ENCODE results near the gene GSDMA. TPM values are rescaled to one million over a fixed set of nuclear protein-coding genes. Genes with fewer than 3 reads are reported as not detected.

Gene GSDMA
- total RNA-seq, 1 experiment from 2014 or later = not detected

DNA sequence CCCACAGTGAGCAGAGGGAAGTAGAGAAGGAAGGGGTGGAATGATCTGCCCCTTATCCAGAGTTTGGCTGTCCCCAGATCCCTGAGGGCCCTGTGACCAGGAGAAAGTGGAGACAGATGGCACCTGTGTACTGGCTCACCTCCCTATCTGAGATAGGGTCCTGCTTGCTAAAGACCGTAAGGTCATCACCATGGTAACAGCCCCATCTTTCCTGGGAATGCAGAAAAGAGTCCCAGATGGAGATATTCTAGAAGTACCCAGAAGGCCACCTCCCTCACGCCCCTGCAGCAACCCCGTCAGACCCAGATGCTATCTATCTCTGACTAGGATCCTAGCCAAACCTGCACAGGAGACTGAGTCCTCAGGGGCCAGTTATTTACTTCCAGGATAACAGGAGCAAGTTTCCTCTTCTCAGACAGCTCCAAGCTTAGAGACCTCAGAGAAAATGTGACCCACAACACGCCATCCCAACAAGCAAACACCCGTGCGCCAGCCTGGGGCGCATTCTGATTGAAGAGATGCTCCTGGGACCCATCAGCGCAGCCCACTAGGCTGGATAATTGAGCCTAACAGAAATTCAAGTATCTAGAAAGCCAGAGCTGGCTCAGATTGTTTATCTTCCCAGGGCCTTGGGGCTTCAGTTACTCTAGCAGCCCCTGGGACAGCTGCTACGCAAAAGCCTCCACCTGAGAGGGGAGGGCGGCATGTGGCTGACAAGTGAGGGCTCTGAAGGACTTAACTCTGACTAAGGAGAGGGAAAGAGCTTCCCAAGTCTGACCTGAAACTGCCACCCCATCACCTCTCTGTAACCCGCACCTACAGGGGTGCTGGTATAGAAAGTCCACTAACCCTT is 37.3 kb upstream of the GSDMA start:
- Mint-ChIP-seq H3K36me3 (ENCODE audit: insufficient read depth in 1 of 3, low read depth in 3 of 3) (peaks cover 14 to 30% (median 26%) of the 10 kb centered on the region in 3 experiments), H3K27ac (no peak overlapping the region), H3K9me3 (no peaks in the 10 kb centered on the region; a peak in 1 of 5 replicates), H3K4me3 (peak overlapping the region; percentile 76 to 89; a peak in 4 of 5 replicates), H3K4me1 (peaks cover 34 to 39% of the 10 kb centered on the region in 2 experiments), H3K27me3 (ENCODE audit: low read depth) (no peaks in the 10 kb centered on the region)
- Histone ChIP-seq H3K4me2 (ENCODE audit: insufficient read depth, insufficient read length, low read length) (no peak overlapping the region), H3K9me3 (ENCODE audit: control insufficient read depth, low read depth, low read length) (no peaks in the 10 kb centered on the region), H2BK120ac (ENCODE audit: low read depth, low read length, poor library complexity, severe bottlenecking) (no peak overlapping the region), H3K79me2 (ENCODE audit: insufficient read depth, low read length) (peaks cover 13% of the 10 kb centered on the region; the same call in 1 of the 2 replicates), H2BK15ac (ENCODE audit: low read depth, low read length) (no peak overlapping the region), H3K18ac (ENCODE audit: insufficient read length, low read depth, low read length) (no peak overlapping the region), H2AK5ac (ENCODE audit: insufficient read length, low read length) (no peak overlapping the region), H2AFZ (ENCODE audit: low read length) (no peak overlapping the region), H4K5ac (ENCODE audit: insufficient read length, low read depth, low read length) (no peak overlapping the region), H3K27ac (ENCODE audit: insufficient read length, low read depth, low read length) (no peak overlapping the region), H3K14ac (ENCODE audit: insufficient read depth, low read length) (no peak overlapping the region), H3K4ac (ENCODE audit: low read depth, low read length) (no peak overlapping the region), H3K23ac (ENCODE audit: insufficient read length, low read depth, low read length) (no peak overlapping the region), H3K27me3 (ENCODE audit: insufficient read depth, low read length) (no peaks in the 10 kb centered on the region), H4K20me1 (ENCODE audit: control insufficient read depth, insufficient read depth, insufficient read length) (no peaks in the 10 kb centered on the region), H2BK20ac (ENCODE audit: low read depth, low read length, poor library complexity, severe bottlenecking) (no peak overlapping the region), H2BK5ac (ENCODE audit: insufficient read length, low read length) (no peak overlapping the region), H3K9ac (ENCODE audit: extremely low read depth, insufficient read length, low read length) (no peak overlapping the region), H4K91ac (ENCODE audit: insufficient read length, low read depth, low read length) (no peak overlapping the region), H3K56ac (ENCODE audit: insufficient read length, low read depth, low read length) (no peak overlapping the region), H3K23me2 (ENCODE audit: insufficient read length, low read depth, low read length, poor library complexity, severe bottlenecking) (peaks cover 15% of the 10 kb centered on the region), H3K79me1 (ENCODE audit: insufficient read depth, low read depth, low read length, poor library complexity, severe bottlenecking) (peaks cover 13% of the 10 kb centered on the region), H3K4me1 (ENCODE audit: insufficient read depth, low read length) (peaks cover 5% of the 10 kb centered on the region; the same call in 1 of the 2 replicates), H4K8ac (replicated peaks; ENCODE audit: insufficient read length, low read depth, low read length) (no peak overlapping the region), H2BK12ac (ENCODE audit: insufficient read length, low read depth, low read length) (no peak overlapping the region), H3T11ph (ENCODE audit: low read length) (no peak overlapping the region)
- DNase-seq = no peak
- TF ChIP-seq, protein P1, sequence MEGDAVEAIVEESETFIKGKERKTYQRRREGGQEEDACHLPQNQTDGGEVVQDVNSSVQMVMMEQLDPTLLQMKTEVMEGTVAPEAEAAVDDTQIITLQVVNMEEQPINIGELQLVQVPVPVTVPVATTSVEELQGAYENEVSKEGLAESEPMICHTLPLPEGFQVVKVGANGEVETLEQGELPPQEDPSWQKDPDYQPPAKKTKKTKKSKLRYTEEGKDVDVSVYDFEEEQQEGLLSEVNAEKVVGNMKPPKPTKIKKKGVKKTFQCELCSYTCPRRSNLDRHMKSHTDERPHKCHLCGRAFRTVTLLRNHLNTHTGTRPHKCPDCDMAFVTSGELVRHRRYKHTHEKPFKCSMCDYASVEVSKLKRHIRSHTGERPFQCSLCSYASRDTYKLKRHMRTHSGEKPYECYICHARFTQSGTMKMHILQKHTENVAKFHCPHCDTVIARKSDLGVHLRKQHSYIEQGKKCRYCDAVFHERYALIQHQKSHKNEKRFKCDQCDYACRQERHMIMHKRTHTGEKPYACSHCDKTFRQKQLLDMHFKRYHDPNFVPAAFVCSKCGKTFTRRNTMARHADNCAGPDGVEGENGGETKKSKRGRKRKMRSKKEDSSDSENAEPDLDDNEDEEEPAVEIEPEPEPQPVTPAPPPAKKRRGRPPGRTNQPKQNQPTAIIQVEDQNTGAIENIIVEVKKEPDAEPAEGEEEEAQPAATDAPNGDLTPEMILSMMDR (conservative IDR thresholded peaks at IDR 0.05) = no peak
- whole genome bisulfite sequencing (ENCODE audit: extremely low coverage, insufficient read length, low lambda C conversion rate) = no CpG with 5 or more reads among the region's 11 CpGs

All from H9 (cell line).